Measurements from ENCODE around the gene SLC39A11.
"Not testable (repeated sequence)": the region's sequence is repeated elsewhere in the genome, so short reads cannot be mapped to it uniquely, and the experiment has no call there.

SLC39A11 gene

DNA sequence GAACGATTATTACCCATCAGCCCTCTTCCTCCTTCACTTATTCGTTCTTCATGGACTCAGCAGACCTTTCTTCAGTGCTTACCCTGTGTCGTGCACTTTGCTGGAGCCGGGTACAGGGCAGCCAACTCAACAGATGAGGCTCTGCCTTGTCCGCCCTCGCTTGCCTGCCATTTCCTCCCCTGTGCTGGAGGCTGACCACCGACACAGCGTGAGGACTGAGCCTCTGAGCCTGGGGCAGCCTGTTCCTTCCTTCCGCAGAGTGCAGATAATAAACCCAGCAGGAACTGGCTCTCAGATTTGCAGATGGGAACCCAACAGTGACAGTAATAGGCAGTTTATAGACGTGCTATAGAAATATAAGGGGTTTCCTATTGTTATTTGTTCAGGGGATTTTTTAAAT, 7.0 kb upstream of the SLC39A11 start:
- TF ChIP-seq, protein P1, sequence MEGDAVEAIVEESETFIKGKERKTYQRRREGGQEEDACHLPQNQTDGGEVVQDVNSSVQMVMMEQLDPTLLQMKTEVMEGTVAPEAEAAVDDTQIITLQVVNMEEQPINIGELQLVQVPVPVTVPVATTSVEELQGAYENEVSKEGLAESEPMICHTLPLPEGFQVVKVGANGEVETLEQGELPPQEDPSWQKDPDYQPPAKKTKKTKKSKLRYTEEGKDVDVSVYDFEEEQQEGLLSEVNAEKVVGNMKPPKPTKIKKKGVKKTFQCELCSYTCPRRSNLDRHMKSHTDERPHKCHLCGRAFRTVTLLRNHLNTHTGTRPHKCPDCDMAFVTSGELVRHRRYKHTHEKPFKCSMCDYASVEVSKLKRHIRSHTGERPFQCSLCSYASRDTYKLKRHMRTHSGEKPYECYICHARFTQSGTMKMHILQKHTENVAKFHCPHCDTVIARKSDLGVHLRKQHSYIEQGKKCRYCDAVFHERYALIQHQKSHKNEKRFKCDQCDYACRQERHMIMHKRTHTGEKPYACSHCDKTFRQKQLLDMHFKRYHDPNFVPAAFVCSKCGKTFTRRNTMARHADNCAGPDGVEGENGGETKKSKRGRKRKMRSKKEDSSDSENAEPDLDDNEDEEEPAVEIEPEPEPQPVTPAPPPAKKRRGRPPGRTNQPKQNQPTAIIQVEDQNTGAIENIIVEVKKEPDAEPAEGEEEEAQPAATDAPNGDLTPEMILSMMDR (conservative IDR thresholded peaks at IDR 0.05; ENCODE audit: low read length) = no peak
- DNase-seq (ENCODE audit: low read depth) = no peak
- no peak overlapping the region for H3K4me3 ChIP-seq (ENCODE audit: low read length)

DNA sequence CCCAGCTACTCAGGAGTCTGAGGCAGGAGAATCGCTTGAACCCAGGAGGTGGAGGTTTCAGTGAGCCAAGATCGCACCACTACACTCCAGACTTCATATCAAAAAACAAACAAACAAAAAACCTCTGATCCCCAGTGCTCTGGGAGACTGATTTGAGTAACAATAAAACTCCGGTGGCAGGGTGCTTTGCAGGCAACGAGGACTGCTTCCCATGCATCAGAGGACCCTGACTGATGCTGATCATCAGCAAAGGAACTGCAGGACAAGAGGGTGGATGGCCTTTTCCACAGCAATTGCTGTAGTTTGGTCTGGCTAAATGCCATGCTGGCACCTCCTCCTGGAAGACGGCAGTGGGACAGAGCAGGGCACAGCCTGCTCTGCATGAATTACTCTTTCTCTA, 6.4 kb upstream of the SLC39A11 start:
- H3K4me3 ChIP-seq (ENCODE audit: low read length) = no peak overlapping the region
- no peak for DNase-seq (ENCODE audit: low read depth)
- TF ChIP-seq, protein P1 (conservative IDR thresholded peaks at IDR 0.05; ENCODE audit: low read length) = no peak

DNA sequence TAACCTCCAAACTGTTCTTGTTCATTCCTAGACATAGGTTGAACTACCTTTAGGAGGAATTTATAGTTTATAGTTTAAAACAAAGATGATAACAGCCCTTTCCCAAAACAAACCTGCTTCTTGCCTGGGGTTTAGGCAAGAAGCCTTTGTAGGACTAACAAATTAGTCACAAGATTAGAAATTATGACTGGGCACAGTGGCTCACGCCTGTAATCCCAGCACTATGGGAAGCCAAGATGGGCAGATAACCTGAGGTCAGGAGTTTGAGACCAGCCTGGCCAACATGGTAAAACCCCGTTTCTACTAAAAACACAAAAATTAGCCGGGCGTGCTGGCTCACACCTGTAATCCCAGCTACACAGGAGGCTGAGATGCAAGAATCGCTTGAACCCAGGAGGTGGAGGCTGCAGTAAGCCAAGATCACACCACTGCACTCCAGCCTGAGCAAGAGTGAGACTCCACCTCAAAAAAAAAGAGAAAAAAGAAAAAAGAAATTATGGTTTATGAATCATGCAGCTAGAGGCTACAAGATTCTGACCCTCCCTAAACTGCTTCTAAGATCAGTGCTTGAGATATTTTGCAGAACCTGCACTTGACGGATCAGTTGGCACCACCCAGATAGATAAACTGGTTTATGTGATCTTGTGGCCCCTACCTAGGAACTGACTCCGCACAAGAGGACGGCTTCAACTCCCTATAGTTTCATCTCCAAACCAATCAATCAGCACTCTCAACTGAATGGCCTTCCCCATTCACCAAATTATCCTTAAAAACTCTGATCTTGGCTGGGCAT, 5.7 kb upstream of the SLC39A11 start:
- DNase-seq (ENCODE audit: low read depth); H3K4me3 ChIP-seq (ENCODE audit: low read length): not testable (repeated sequence)

DNA sequence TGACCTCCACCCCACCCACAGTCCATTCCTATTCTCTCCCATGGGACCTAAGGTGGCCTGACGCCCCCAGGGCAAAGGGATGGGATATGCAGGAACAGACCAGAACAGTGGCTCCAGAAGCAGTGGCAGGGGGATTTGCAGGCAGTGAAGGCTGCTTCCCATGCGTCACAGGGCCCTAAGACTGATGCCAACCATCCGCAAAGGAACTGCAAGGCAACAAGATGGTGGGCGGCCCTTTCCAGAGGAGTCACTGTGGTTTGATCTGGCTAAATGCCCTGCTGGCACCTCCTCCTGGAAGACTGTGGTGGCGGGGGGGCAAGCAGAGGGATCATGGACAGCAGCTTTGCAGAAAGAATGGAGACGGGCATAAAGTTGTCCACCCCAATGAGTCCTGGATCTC, 4.4 kb upstream of the SLC39A11 start:
- TF ChIP-seq, protein P1 (conservative IDR thresholded peaks at IDR 0.05; ENCODE audit: low read length) = no peak
- no peak overlapping the region for H3K4me3 ChIP-seq (ENCODE audit: low read length)
- peak; percentile 50 for DNase-seq (ENCODE audit: low read depth)

DNA sequence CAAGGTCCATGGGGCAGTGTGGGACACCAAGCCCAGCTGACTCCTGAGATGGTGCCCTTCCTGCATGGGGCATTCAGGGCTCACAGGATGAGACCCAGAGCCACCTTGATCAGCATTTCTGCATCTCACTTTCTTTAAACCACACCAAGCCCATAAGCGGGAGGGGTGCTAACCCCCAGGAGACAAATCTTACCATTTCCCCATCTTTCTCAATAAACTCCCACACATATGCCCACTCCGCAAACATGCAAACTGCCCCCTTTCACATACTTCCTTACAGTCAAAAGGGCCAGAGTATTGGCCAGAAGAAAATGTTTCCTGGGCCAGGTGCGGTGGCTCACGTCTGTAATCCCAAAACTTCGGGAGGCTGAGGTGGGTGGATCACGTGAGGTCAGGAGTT, 3.7 kb upstream of the SLC39A11 start:
- TF ChIP-seq, protein P1 (conservative IDR thresholded peaks at IDR 0.05; ENCODE audit: low read length) = no peak
- H3K4me3 ChIP-seq (ENCODE audit: low read length) = no peak overlapping the region
- DNase-seq (ENCODE audit: low read depth) = no peak

DNA sequence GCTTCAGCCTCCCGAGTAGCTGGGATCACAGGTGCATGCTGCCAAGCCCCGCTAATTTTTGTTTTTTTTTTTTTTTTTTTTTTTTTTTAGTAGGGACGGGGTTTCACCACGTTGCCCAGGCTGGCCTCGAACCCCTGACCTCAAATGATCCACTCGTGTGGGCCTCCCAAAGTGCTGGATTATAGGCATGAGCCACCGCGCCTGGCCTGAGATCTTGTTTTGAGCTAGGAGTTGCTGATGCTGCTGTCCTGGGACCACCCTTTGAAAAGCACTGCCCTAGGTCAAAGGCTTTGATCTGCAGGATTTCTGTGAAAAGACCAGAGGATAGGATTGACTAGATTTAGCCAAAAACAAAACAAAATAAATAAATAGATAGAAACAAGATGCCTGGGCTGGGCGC, 798 bp upstream of the SLC39A11 start:
- H3K4me3 ChIP-seq (ENCODE audit: low read length) = no peak overlapping the region
- TF ChIP-seq, protein P1 (conservative IDR thresholded peaks at IDR 0.05; ENCODE audit: low read length) = no peak

DNA sequence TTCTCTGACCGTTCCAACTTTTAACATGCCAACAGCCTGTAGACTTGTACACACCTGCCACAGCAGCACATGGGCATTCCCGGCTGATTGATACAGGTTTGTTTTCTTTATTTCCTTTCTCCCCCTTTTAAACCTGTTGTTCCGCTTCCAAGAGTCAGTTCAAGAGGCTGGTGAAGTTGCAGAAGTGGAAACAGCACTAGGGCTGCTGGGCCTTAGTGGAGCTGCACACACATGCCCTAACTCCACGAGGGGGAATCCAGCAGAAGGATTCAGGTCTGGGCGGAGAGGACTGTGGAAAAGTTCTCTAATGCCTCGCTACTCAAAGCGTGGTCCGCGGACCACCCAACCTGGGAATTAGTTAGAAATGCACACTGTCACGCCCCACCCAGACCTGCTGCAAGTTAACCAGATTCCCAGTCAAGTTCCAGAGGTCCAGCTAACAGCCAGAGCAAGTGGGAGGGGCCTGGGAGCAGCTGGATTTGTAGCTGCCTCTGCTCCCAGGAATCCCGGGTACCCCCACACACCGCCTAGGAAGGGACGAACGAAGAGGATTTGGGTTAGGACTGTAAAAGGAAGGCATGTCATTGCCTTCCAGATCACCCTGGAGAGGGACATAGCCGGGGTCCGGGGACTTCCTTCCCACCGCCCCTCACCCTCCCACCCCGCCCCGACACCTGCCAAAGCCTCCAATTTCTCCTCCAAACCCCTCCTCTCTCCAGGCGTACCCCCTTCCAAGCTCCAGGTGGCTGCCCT, 542 bp downstream of the SLC39A11 start:
- no peak for DNase-seq (ENCODE audit: low read depth)
- peak overlapping the region; percentile 88 for H3K4me3 ChIP-seq (ENCODE audit: low read length)
- TF ChIP-seq, protein P1 (conservative IDR thresholded peaks at IDR 0.05; ENCODE audit: low read length) = no peak

More for the DNA sequence above, 798 bp upstream of the SLC39A11 start:
- DNase-seq (ENCODE audit: low read depth) = no peak
